ENCODE measurements around the gene CLRN1.

The CLRN1 gene

GRCh38 chr3:150984066-150984465, 11.5 kb upstream of the CLRN1 start:
- Histone ChIP-seq H3K4me3 (no peak overlapping the region), H3K27ac (no peak overlapping the region)

GRCh38 chr3:150978566-150979148, 6.1 kb upstream of the CLRN1 start:
- Histone ChIP-seq H3K27ac (no peak overlapping the region), H3K4me3 (no peak overlapping the region)

GRCh38 chr3:150975992-150976368, 3.5 kb upstream of the CLRN1 start:
- H3K27ac ChIP-seq = no peak overlapping the region
- no peak overlapping the region for H3K4me3 ChIP-seq

GRCh38 chr3:150975086-150975991, 2.8 kb upstream of the CLRN1 start:
- Histone ChIP-seq H3K27ac (no peak overlapping the region), H3K4me3 (no peak overlapping the region)

GRCh38 chr3:150970665-150971324, 1.7 kb downstream of the CLRN1 start:
- no peak overlapping the region for H3K4me3 ChIP-seq
- H3K27ac ChIP-seq = no peak overlapping the region

GRCh38 chr3:150968341-150969035, 4.0 kb downstream of the CLRN1 start:
- Histone ChIP-seq H3K4me3 (no peak overlapping the region), H3K27ac (no peak overlapping the region)

- Histone ChIP-seq H3K4me3 (no peak overlapping the region), H3K27ac (no peak overlapping the region)
Measured at GRCh38 chr3:150965436-150965835, 7.1 kb downstream of the CLRN1 start.

GRCh38 chr3:150961949-150962348, 10.6 kb downstream of the CLRN1 start:
- Histone ChIP-seq H3K4me3 (no peak overlapping the region), H3K27ac (no peak overlapping the region)

- Histone ChIP-seq H3K27ac (no peak overlapping the region), H3K4me3 (no peak overlapping the region)
Measured at GRCh38 chr3:150960708-150961684, 11.5 kb downstream of the CLRN1 start.

GRCh38 chr3:150958683-150959082, 13.8 kb downstream of the CLRN1 start:
- no peak overlapping the region for H3K27ac ChIP-seq
- H3K4me3 ChIP-seq = no peak overlapping the region

GRCh38 chr3:150956376-150956775, 16.2 kb downstream of the CLRN1 start:
- H3K4me3 ChIP-seq = no peak overlapping the region
- H3K27ac ChIP-seq = no peak overlapping the region

GRCh38 chr3:150951923-150952322, 20.6 kb downstream of the CLRN1 start:
- no peak overlapping the region for H3K27ac ChIP-seq
- no peak overlapping the region for H3K4me3 ChIP-seq

- Histone ChIP-seq H3K27ac (no peak overlapping the region), H3K4me3 (no peak overlapping the region)
Measured at GRCh38 chr3:150945226-150946032, 27.1 kb downstream of the CLRN1 start.

GRCh38 chr3:150942221-150942620, 30.3 kb downstream of the CLRN1 start:
- H3K4me3 ChIP-seq = no peak overlapping the region
- no peak overlapping the region for H3K27ac ChIP-seq

- no peak overlapping the region for H3K4me3 ChIP-seq
- H3K27ac ChIP-seq = no peak overlapping the region
Measured at GRCh38 chr3:150936693-150937092, 35.8 kb downstream of the CLRN1 start.

GRCh38 chr3:150933473-150933995, 39.0 kb downstream of the CLRN1 start:
- no peak overlapping the region for H3K27ac ChIP-seq

GRCh38 chr3:150931745-150932144, 40.8 kb downstream of the CLRN1 start:
- no peak overlapping the region for H3K27ac ChIP-seq
- H3K4me3 ChIP-seq = no peak overlapping the region

More at GRCh38 chr3:150933473-150933995, 39.0 kb downstream of the CLRN1 start:
- no peak overlapping the region for H3K4me3 ChIP-seq

GRCh38 chr3:150930839-150931238, 41.7 kb downstream of the CLRN1 start:
- Histone ChIP-seq H3K27ac (no peak overlapping the region), H3K4me3 (no peak overlapping the region)
